GM19035 (cell line): ENCODE data around the gene RNF145.
A peak's percentile ranks its signal among the peaks of the same experiment; 100 is the strongest.
"Not testable (repeated sequence)": the region's sequence is repeated elsewhere in the genome, so short reads cannot be mapped to it uniquely, and the experiment has no call there.

Experiments
- ATAC-seq: cut with Tn5 transposase; IDR thresholded peaks from one replicate; pipeline ENCODE4 v1.9.1; 2021; ENCODE audit not compliant: unreplicated experiment

The RNF145 gene, protein sequence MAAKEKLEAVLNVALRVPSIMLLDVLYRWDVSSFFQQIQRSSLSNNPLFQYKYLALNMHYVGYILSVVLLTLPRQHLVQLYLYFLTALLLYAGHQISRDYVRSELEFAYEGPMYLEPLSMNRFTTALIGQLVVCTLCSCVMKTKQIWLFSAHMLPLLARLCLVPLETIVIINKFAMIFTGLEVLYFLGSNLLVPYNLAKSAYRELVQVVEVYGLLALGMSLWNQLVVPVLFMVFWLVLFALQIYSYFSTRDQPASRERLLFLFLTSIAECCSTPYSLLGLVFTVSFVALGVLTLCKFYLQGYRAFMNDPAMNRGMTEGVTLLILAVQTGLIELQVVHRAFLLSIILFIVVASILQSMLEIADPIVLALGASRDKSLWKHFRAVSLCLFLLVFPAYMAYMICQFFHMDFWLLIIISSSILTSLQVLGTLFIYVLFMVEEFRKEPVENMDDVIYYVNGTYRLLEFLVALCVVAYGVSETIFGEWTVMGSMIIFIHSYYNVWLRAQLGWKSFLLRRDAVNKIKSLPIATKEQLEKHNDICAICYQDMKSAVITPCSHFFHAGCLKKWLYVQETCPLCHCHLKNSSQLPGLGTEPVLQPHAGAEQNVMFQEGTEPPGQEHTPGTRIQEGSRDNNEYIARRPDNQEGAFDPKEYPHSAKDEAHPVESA

GRCh38 chr5:159209438-159210209, at the start of gene RNF145:
TSS of gene RNF145 (minus strand) at chr5:159209553. CDS start at chr5:159203617, 5,936 bp downstream.
- peak; percentile 76 for ATAC-seq

GRCh38 chr5:159258361-159258760, 49.0 kb upstream of the RNF145 start:
- ATAC-seq: no peak

DNA sequence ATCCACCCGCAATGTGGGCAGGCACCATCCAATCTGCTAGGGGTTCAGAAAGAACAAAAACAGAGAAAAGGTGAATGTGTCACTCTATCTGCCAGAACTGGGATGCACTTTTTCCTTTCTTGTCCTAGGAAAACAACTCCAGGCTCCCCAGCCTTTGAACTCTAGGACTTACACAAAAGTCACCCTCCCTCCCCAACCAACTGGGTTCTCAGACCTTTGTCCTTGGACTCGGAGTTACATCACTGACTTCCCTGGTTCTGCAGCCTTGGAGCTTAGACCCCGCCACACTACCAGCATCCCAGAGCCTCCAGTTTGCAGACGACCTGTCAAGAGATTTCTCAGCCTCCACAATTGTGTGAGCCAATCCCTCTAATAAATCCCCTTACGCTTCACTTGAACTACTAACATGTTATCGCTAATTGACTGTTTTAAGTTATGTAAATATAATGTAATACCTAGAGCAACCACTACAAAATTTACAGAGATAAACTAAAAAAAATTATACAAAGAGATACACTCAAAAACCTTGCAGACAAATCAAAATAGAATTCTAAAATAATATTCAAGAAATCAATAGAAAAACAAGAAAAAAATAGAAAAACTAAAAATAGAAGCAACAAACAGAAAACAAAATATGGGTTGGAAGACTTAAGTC, 48.4 kb upstream of the RNF145 start:
- no peak for ATAC-seq

GRCh38 chr5:159257007-159257406, 47.7 kb upstream of the RNF145 start:
- ATAC-seq: no peak

GRCh38 chr5:159252195-159252594, 42.8 kb upstream of the RNF145 start:
- ATAC-seq: no peak

DNA sequence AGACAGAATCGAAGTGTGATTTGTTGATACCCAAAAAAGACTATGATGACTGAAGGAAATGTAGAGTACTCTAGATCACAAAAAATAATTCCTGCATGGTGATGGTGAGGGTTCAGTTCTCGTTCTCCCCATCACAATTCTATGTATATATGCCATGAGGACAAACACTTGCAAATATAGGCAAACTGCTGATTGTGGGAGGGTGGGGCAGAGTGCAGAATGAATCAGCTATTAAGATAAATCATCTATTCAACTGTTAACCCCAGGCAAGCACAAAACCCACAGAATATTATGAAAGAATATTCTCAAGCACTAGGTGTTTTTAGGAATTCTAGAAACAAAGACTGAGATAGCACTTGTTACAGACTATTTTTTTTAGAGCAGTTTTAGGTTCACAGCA, 39.8 kb upstream of the RNF145 start:
- no peak for ATAC-seq

DNA sequence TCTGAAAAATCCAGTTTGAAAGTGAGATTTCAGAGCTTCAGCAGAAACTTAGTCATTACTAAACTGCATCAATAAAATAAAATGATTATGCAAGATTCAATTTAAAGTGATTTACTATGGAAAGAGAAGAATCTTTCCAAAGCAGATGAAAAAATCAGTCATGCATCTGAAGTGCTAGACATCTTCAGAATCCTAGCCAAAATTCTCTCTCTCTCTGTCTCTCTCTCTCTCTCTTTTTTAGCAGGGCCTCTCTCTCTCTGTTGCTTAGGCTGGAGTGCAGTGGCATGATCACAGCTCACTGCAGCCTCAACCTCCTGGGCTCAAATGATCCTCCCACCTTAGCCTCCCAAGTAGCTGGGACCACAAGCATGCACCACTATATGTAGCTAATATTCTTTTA, 35.5 kb upstream of the RNF145 start:
- ATAC-seq: no peak

DNA sequence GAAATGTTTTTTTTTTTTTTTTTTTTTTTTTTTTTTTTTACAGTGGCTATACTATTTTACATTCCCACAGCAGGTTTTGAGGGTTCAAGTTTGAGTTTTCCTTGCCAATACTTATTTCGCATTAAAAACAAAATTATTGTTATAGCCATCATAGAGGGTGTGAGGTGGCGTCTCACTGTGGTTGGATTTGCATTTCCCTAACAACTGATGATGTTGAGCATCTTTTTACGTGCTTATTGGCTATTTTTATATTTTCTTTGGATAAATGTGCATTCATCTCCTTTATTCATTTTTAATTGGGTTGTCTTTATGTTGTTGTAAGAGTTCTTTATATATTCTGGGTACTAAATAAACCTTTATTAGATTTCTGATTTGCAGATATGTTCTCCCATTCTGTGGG, 34.8 kb upstream of the RNF145 start:
- ATAC-seq: no peak

GRCh38 chr5:159243385-159243784, 34.0 kb upstream of the RNF145 start:
- ATAC-seq: no peak

GRCh38 chr5:159242656-159243055, 33.3 kb upstream of the RNF145 start:
- no peak for ATAC-seq

- no peak for ATAC-seq
These were observed 32.7 kb upstream of the RNF145 start for GRCh38 chr5:159241946-159242552.

GRCh38 chr5:159240301-159240870, 31.0 kb upstream of the RNF145 start:
- ATAC-seq: no peak

DNA sequence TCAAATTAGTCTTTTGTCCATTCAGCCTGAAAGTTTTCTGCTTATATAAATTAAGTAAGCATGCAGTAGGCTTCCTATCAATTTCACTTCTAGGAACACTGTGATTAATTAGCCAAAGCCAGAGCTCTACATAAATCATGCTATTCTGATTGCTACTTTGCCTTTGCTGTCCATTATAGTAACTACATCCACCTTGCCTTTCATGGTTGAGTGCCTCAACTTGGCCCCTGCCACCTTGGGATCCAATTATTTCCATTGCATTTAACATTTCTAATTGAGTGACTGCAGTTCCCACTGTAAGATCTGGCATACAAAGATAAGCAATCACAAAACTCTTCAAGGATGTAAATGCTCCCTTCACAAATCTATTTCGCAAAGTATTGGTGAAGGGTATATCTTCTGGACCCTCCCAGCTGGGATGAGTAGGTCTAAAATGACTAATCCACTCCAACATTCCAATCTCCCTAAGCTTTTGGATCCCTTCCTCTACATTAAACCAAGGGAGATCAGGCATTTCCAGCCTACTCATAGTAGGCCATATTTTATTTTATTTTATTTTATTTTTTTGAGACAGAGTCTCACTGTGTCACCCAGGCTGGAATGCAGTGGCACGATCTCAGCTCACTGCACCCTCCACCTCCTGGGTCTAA, 26.6 kb upstream of the RNF145 start:
- not testable (repeated sequence) for ATAC-seq

GRCh38 chr5:159231167-159231566, 21.8 kb upstream of the RNF145 start:
- ATAC-seq: no peak

DNA sequence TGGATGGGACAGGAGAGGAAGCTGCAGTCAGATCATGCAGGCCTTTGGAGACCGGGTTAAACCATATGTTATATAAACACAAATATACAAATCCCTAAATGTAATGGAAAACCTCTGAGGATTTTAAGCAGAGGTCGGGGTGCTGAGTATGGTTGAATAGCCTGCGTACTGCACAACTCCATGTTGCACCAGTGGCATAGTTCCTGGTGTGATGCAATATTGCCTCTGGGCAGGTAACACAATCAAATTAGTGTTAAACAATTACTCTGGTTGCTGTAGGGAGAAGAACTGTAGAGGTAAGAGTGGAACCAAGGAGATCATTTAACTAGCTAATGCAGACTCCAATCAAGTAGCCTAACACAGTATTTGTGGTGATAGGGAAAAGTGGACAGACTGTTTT, 21.3 kb upstream of the RNF145 start:
- no peak for ATAC-seq

GRCh38 chr5:159228097-159228496, 18.7 kb upstream of the RNF145 start:
- ATAC-seq: not testable (repeated sequence)

GRCh38 chr5:159227452-159227851, 18.1 kb upstream of the RNF145 start:
- no peak for ATAC-seq

GRCh38 chr5:159226451-159226850, 17.1 kb upstream of the RNF145 start:
- no peak for ATAC-seq

- no peak for ATAC-seq
These were observed 15.1 kb upstream of the RNF145 start for GRCh38 chr5:159224471-159224870.

- no peak for ATAC-seq
These were observed 14.1 kb upstream of the RNF145 start for GRCh38 chr5:159223469-159223868.
